ENCODE data around the gene MAGEE1. TPM values are rescaled to one million over a fixed set of nuclear protein-coding genes. Genes with fewer than 3 reads are reported as not detected.

The MAGEE1 gene, protein sequence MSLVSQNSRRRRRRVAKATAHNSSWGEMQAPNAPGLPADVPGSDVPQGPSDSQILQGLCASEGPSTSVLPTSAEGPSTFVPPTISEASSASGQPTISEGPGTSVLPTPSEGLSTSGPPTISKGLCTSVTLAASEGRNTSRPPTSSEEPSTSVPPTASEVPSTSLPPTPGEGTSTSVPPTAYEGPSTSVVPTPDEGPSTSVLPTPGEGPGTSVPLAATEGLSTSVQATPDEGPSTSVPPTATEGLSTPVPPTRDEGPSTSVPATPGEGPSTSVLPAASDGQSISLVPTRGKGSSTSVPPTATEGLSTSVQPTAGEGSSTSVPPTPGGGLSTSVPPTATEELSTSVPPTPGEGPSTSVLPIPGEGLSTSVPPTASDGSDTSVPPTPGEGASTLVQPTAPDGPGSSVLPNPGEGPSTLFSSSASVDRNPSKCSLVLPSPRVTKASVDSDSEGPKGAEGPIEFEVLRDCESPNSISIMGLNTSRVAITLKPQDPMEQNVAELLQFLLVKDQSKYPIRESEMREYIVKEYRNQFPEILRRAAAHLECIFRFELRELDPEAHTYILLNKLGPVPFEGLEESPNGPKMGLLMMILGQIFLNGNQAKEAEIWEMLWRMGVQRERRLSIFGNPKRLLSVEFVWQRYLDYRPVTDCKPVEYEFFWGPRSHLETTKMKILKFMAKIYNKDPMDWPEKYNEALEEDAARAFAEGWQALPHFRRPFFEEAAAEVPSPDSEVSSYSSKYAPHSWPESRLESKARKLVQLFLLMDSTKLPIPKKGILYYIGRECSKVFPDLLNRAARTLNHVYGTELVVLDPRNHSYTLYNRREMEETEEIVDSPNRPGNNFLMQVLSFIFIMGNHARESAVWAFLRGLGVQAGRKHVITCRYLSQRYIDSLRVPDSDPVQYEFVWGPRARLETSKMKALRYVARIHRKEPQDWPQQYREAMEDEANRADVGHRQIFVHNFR
- total RNA-seq (2012; rRNA removed), result 2.4 and 2.5 TPM in 2 replicates

DNA sequence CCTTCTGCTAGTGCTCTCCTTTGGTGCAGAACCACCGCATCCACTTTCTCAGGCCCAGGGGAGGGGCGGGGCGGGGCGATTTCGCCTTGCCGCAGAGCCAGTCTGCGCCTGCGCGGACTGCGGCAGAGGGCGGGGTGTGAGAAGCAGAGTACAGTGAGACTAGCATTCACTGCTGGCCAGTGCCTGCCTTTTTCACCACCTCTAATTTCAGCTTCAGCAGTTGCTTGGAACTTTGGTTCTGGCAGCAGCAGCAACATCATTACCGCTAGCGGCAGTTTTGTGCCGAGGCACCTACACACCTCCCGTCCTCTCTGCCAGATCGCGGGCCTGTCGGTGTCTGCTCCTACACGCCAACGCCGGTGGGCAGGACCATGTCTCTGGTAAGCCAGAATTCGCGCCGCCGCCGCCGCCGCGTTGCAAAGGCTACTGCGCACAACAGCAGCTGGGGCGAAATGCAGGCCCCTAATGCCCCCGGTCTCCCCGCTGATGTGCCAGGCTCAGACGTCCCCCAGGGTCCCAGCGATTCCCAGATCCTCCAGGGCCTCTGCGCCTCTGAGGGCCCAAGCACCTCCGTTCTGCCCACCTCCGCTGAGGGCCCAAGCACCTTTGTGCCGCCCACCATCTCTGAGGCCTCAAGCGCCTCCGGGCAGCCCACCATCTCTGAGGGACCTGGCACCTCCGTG is at the start of gene MAGEE1:
TSS of gene MAGEE1 (plus strand) at position 151 of the 683 bp plus-strand sequence. CDS start at position 372, 221 bp downstream.
- Histone ChIP-seq H3K9me3 (replicated peaks; ENCODE audit: low read length) (no peaks in the 10 kb centered on the region), H3K27me3 (ENCODE audit: control insufficient read depth, insufficient read depth, low read length) (no peaks in the 10 kb centered on the region), H3K36me3 (ENCODE audit: insufficient read depth, low read length) (no peaks in the 10 kb centered on the region), H3K4me1 (ENCODE audit: control insufficient read depth, insufficient read depth, low read length) (no peaks in the 10 kb centered on the region), H3K4me2 (ENCODE audit: low read length) (peak within 1 kb of the TSS; percentile 95), H3K9ac (ENCODE audit: low read depth, low read length) (peak within 1 kb of the TSS; percentile 76), H3K4me3 (ENCODE audit: low read length) (peak within 1 kb of the TSS; percentile 91)

DNA sequence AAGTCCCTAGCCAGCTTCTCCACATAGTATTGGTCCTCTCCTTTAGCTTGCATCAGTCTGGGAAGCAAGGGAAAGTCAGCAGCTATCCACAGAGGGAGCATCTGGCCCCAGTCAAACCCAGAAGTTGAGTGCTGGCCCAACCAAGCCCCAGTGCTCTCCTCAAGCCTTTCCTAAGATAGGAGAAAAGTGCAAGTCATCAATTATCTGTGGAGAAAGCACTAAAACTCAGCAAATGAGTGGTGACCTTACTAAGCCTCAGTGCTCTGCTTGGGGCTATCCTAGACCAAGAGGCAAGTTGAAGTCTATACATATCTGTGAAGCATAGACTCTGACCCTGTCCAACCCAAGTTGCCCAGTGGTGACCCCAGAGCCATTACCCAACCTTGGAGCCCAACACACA is 28.5 kb upstream of the MAGEE1 start:
- no peak overlapping the region for H3K9ac ChIP-seq (ENCODE audit: low read depth, low read length)
- H3K4me2 ChIP-seq (ENCODE audit: low read length), result no peak overlapping the region
- H3K27me3 ChIP-seq (ENCODE audit: control insufficient read depth, insufficient read depth, low read length), result no peaks in the 10 kb centered on the region
- no peaks in the 10 kb centered on the region for H3K36me3 ChIP-seq (ENCODE audit: insufficient read depth, low read length)
- H3K9me3 ChIP-seq (replicated peaks; ENCODE audit: low read length), result no peaks in the 10 kb centered on the region
- no peak overlapping the region for H3K4me3 ChIP-seq (ENCODE audit: low read length)
- no peaks in the 10 kb centered on the region for H3K4me1 ChIP-seq (ENCODE audit: control insufficient read depth, insufficient read depth, low read length)

DNA sequence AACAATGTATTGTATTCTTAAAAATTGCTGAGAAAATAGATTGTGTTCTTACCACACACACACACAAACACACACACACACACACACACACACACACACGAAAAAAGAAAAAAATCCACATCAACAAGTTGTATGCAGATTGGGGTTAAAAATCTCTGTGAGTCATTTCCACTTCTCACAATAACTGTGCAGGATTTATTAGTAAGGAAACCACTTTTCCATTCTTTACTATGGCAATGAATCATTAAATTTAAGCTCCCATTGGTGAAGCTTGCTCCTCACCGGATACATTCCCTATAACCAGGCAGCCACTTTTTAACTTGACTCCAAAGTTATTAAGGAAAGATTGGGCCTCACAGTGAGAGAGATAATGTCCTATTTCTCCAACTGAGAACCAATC is 19.7 kb upstream of the MAGEE1 start:
- no peak overlapping the region for H3K9ac ChIP-seq (ENCODE audit: low read depth, low read length)

DNA sequence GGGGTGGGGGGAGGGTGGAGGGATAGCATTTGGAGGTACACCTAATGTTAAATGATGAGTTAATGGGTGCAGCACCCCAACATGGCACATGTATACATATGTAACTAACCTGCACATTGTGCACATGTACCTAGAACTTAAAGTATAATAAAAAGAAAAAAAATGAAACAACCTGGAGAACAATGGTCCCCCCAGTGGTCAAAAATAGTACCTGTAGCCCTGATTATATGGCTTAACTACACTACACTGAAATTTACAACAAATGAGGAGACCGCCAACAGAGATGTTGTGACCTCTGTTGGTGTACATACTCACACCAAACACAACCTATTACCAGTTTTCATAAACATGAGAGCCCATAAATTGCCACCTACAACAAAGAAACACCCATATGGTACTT is 7.3 kb upstream of the MAGEE1 start:
- no peaks in the 10 kb centered on the region for H3K27me3 ChIP-seq (ENCODE audit: control insufficient read depth, insufficient read depth, low read length)
- no peak overlapping the region for H3K4me3 ChIP-seq (ENCODE audit: low read length)
- no peak overlapping the region for H3K4me2 ChIP-seq (ENCODE audit: low read length)

More for the DNA sequence above, 19.7 kb upstream of the MAGEE1 start:
- H3K27me3 ChIP-seq (ENCODE audit: control insufficient read depth, insufficient read depth, low read length), result no peaks in the 10 kb centered on the region
- no peak overlapping the region for H3K4me2 ChIP-seq (ENCODE audit: low read length)
- no peaks in the 10 kb centered on the region for H3K36me3 ChIP-seq (ENCODE audit: insufficient read depth, low read length)
- no peaks in the 10 kb centered on the region for H3K4me1 ChIP-seq (ENCODE audit: control insufficient read depth, insufficient read depth, low read length)
- no peak overlapping the region for H3K4me3 ChIP-seq (ENCODE audit: low read length)
- H3K9me3 ChIP-seq (replicated peaks; ENCODE audit: low read length), result no peaks in the 10 kb centered on the region

DNA sequence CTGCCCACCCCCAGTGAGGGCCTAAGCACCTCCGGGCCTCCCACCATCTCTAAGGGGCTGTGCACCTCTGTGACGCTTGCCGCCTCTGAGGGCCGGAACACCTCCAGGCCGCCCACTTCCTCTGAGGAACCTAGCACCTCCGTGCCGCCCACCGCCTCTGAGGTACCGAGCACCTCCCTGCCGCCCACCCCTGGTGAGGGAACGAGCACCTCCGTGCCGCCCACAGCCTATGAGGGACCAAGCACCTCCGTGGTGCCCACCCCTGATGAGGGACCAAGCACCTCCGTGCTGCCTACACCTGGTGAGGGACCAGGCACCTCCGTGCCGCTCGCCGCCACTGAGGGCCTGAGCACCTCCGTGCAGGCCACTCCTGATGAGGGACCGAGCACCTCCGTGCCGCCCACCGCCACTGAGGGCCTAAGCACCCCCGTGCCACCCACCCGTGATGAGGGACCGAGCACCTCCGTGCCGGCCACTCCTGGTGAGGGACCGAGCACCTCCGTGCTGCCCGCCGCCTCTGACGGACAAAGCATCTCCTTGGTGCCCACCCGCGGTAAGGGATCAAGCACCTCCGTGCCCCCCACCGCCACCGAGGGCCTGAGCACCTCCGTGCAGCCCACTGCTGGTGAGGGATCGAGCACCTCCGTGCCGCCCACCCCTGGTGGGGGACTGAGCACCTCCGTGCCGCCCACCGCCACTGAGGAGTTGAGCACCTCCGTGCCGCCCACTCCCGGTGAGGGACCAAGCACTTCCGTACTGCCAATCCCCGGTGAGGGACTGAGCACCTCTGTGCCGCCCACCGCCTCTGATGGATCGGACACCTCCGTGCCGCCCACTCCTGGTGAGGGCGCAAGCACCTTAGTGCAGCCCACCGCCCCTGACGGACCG is 977 bp downstream of the MAGEE1 start:
- H3K4me3 ChIP-seq (ENCODE audit: low read length), result peak overlapping the region; percentile 91
- no peaks in the 10 kb centered on the region for H3K27me3 ChIP-seq (ENCODE audit: control insufficient read depth, insufficient read depth, low read length)
- no peaks in the 10 kb centered on the region for H3K9me3 ChIP-seq (replicated peaks; ENCODE audit: low read length)
- no peaks in the 10 kb centered on the region for H3K4me1 ChIP-seq (ENCODE audit: control insufficient read depth, insufficient read depth, low read length)
- peak overlapping the region; percentile 76 for H3K9ac ChIP-seq (ENCODE audit: low read depth, low read length)
- H3K36me3 ChIP-seq (ENCODE audit: insufficient read depth, low read length), result no peaks in the 10 kb centered on the region
- peak overlapping the region; percentile 95 for H3K4me2 ChIP-seq (ENCODE audit: low read length)

More for the DNA sequence above, 7.3 kb upstream of the MAGEE1 start:
- no peaks in the 10 kb centered on the region for H3K36me3 ChIP-seq (ENCODE audit: insufficient read depth, low read length)
- no peaks in the 10 kb centered on the region for H3K9me3 ChIP-seq (replicated peaks; ENCODE audit: low read length)
- H3K4me1 ChIP-seq (ENCODE audit: control insufficient read depth, insufficient read depth, low read length), result no peaks in the 10 kb centered on the region
- no peak overlapping the region for H3K9ac ChIP-seq (ENCODE audit: low read depth, low read length)

DNA sequence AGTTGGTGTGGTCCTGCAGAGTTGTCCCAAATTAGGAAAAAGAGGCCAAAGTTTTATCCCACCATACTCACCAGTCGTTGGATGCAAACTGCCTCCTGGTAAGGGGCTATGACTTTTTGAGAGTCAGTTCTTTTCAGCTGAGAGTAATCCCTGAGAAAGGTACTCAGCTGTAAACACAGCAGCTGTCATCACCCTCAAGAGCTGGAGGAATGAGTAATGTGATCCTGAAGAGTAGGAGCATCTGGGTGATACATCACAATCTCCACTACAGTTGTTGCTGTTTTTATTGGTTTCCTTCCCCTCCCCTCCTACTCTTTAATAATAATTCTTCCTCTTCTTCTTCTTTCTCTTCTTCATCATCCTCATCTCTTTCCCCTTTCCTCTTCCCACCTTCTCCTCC is 5.7 kb downstream of the MAGEE1 start:
- no peaks in the 10 kb centered on the region for H3K27me3 ChIP-seq (ENCODE audit: control insufficient read depth, insufficient read depth, low read length)
- no peaks in the 10 kb centered on the region for H3K4me1 ChIP-seq (ENCODE audit: control insufficient read depth, insufficient read depth, low read length)
- no peaks in the 10 kb centered on the region for H3K9me3 ChIP-seq (replicated peaks; ENCODE audit: low read length)
- H3K4me3 ChIP-seq (ENCODE audit: low read length), result no peak overlapping the region
- H3K36me3 ChIP-seq (ENCODE audit: insufficient read depth, low read length), result no peaks in the 10 kb centered on the region
- H3K4me2 ChIP-seq (ENCODE audit: low read length), result no peak overlapping the region
- no peak overlapping the region for H3K9ac ChIP-seq (ENCODE audit: low read depth, low read length)

DNA sequence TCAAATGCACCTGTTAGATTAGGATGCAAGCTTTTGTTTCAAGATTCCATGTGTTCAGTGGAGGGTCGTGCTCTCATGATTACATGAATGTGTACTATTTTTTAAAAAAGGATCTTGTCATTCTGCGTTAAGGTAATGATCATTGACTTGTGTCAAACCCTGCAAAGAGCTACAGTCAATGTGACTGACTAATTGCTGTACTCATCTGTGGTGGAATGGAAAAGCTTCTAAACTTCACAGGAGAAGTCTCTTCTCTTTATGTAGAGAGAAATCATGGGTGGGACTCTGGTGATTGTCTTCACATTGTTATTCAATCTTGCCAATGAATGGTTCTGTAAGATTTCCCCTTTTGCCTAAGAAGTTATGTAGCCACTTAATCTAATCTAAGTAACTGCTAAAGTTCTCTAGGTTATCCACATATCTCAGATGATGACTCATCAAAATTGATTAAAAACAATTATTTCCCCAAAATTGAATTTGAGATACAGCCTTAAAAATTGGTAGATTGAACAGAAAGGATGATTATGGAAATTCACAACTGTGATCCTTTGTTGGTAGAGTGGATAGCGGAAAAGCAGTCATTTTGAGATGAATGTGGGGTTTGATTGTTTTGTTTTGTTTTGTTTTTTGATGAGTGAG is 6.7 kb downstream of the MAGEE1 start:
- no peak overlapping the region for H3K4me2 ChIP-seq (ENCODE audit: low read length)
- no peak overlapping the region for H3K4me3 ChIP-seq (ENCODE audit: low read length)
- no peak overlapping the region for H3K9ac ChIP-seq (ENCODE audit: low read depth, low read length)
- H3K4me1 ChIP-seq (ENCODE audit: control insufficient read depth, insufficient read depth, low read length), result no peaks in the 10 kb centered on the region
- no peaks in the 10 kb centered on the region for H3K9me3 ChIP-seq (replicated peaks; ENCODE audit: low read length)
- H3K27me3 ChIP-seq (ENCODE audit: control insufficient read depth, insufficient read depth, low read length), result no peaks in the 10 kb centered on the region
- H3K36me3 ChIP-seq (ENCODE audit: insufficient read depth, low read length), result no peaks in the 10 kb centered on the region

DNA sequence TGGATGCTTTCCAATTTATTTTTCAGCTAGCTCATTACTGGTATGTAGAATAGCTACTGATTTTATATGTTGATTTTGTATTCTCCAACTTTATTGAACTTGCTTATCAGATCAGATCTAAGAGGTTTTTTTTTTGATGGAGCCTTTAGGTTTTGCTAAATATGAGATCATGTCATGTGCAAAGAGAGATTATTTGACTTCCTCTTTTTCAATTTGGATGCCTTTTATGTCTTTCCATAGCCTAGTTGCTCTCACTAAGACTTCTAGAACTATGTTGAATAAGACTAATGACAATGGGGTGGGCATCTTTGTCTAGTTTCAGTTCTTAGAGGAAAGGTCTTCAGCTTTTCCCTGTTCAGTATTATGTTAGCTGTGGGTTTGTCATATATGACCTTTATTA is 11.7 kb downstream of the MAGEE1 start:
- H3K36me3 ChIP-seq (ENCODE audit: insufficient read depth, low read length), result no peaks in the 10 kb centered on the region

DNA sequence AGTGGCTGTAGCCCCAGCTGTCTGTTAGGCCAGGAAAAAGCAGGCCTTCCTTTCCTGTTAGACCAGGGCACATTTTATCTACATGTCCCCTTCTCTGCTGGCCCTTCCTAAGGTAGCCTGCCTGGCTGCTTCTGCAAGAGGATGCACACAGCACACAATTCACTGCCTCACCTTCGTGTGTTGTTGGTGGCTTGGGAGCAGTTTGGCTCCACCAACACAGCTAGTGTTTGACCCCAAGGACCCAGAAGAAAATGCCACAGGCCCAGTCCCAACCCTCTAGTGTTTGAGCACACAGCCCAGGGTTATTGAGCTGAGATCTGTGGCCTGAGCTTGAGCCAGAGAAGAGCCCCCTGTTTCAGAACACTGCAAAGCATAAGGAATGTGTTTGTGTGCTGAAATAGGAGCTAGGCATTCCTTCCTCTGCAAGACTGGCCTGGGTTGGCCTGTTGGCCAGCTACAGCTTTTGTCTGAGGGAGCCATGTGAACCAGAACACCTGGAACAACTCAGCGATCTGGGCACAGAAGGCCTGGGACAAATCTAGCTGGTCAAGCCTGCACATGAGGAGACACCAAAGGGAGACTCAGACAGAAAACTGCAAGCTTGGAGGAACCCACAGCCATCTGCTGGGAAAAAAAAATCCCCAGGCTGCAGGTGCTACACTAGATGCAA is 26.4 kb downstream of the MAGEE1 start:
- H3K9me3 ChIP-seq (replicated peaks; ENCODE audit: low read length), result no peaks in the 10 kb centered on the region
- no peak overlapping the region for H3K4me3 ChIP-seq (ENCODE audit: low read length)
- no peak overlapping the region for H3K9ac ChIP-seq (ENCODE audit: low read depth, low read length)
- H3K27me3 ChIP-seq (ENCODE audit: control insufficient read depth, insufficient read depth, low read length), result no peaks in the 10 kb centered on the region
- no peaks in the 10 kb centered on the region for H3K36me3 ChIP-seq (ENCODE audit: insufficient read depth, low read length)
- no peak overlapping the region for H3K4me2 ChIP-seq (ENCODE audit: low read length)
- H3K4me1 ChIP-seq (ENCODE audit: control insufficient read depth, insufficient read depth, low read length), result no peaks in the 10 kb centered on the region

More for the DNA sequence above, 11.7 kb downstream of the MAGEE1 start:
- no peak overlapping the region for H3K4me3 ChIP-seq (ENCODE audit: low read length)
- no peaks in the 10 kb centered on the region for H3K4me1 ChIP-seq (ENCODE audit: control insufficient read depth, insufficient read depth, low read length)
- H3K27me3 ChIP-seq (ENCODE audit: control insufficient read depth, insufficient read depth, low read length), result no peaks in the 10 kb centered on the region
- H3K9me3 ChIP-seq (replicated peaks; ENCODE audit: low read length), result no peaks in the 10 kb centered on the region
- H3K4me2 ChIP-seq (ENCODE audit: low read length), result no peak overlapping the region
- H3K9ac ChIP-seq (ENCODE audit: low read depth, low read length), result no peak overlapping the region

DNA sequence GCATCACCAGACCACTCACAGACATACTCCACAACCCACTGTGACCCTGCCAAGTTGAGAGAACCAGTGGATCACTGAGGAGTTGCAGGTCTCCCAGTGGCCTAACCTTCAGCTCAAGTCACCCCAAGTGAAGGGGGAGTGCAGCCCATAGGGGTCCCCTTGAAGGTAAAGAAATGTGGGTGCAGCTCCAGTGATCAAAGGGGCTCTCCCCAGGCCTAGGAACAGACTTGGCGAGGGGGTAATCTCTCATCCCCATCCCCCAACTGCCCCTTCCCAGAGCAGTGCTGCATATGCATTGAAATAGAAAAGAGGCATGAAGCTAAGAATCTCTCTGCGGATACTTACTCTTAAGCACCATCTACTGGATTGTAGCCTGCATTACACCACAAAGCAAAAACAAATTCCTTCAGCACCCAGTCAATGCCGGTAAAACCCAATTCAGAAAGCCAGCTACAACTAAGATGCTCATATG is 27.0 kb downstream of the MAGEE1 start:
- no peaks in the 10 kb centered on the region for H3K9me3 ChIP-seq (replicated peaks; ENCODE audit: low read length)
- no peaks in the 10 kb centered on the region for H3K27me3 ChIP-seq (ENCODE audit: control insufficient read depth, insufficient read depth, low read length)
- H3K4me2 ChIP-seq (ENCODE audit: low read length), result no peak overlapping the region
- no peaks in the 10 kb centered on the region for H3K4me1 ChIP-seq (ENCODE audit: control insufficient read depth, insufficient read depth, low read length)
- no peaks in the 10 kb centered on the region for H3K36me3 ChIP-seq (ENCODE audit: insufficient read depth, low read length)
- no peak overlapping the region for H3K4me3 ChIP-seq (ENCODE audit: low read length)
- H3K9ac ChIP-seq (ENCODE audit: low read depth, low read length), result no peak overlapping the region

Data from skeletal muscle satellite cell (primary cell).